A549 treated with AZD9567 at 1 μM for 4 hours (cell line): ENCODE measurements around the gene ZSCAN32. TPM values are rescaled to one million over a fixed set of nuclear protein-coding genes. Genes with fewer than 3 reads are reported as not detected.

Source experiments
- total RNA-seq: library from RNA; stranded (reverse); fragments of 200-300 nt; extraction: Qiagen RNA extraction; gene quantifications from 5 replicates; pipeline ENCODE4 v1.2.3, GENCODE V29; 2022; ENCODE audit not compliant: insufficient read depth

ZSCAN32 gene
- 13.7 to 19.9 TPM (median 17.8 TPM) in 5 replicates for total RNA-seq

DNA sequence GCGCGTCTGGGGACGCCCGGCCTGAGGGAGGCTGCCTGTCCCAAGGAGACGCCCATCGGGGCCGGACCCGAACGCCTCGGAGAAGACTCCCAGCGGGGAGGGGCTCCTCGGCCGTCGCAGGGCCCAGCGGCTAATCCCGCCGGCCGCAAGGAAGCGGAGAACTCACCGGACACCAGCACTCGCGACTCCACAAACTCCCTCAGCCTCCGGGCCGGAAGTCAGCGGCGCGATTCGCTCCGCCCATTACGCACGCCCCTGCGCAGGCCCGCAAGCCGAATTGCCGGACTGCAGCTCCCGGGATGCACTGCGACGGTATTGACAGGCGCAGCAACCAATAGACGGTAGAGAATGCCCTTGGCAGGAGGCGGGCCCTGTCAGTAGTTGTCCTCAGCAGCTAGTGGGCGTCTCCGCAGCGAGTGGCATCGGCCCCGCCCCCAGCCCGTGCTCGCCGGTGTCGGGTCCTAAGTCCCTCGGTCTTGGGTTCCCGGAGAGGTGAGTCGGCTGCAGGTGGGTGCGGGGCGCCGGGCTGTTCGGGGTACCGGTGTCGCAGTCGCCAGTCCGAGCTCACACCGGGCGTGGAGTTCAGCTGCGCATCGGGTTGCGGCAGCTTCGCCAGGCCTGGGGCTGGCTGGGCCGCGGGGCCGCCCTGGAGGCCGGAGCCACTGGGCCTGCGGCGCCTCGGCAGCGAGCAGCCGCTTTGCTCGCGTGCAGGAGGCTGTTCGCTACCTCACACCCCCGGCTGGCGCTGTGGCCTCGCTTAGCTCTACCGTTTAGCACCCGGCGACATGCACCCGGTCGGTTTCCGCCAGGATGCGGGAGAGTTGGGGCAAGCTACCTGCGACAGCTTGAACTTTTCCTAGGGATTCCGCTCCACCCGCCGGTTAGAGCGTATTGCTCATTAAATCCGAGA, at the start of gene ZSCAN32, which contains the start of gene ZNF174:
Gene ZSCAN32 (minus strand): TSS at position 226 of the 910 bp plus-strand sequence. CDS start 3,447 bp downstream, outside the sequence.
Gene ZNF174 (plus strand): TSS at position 437 of the 910 bp plus-strand sequence. CDS start 790 bp downstream, outside the sequence.

DNA sequence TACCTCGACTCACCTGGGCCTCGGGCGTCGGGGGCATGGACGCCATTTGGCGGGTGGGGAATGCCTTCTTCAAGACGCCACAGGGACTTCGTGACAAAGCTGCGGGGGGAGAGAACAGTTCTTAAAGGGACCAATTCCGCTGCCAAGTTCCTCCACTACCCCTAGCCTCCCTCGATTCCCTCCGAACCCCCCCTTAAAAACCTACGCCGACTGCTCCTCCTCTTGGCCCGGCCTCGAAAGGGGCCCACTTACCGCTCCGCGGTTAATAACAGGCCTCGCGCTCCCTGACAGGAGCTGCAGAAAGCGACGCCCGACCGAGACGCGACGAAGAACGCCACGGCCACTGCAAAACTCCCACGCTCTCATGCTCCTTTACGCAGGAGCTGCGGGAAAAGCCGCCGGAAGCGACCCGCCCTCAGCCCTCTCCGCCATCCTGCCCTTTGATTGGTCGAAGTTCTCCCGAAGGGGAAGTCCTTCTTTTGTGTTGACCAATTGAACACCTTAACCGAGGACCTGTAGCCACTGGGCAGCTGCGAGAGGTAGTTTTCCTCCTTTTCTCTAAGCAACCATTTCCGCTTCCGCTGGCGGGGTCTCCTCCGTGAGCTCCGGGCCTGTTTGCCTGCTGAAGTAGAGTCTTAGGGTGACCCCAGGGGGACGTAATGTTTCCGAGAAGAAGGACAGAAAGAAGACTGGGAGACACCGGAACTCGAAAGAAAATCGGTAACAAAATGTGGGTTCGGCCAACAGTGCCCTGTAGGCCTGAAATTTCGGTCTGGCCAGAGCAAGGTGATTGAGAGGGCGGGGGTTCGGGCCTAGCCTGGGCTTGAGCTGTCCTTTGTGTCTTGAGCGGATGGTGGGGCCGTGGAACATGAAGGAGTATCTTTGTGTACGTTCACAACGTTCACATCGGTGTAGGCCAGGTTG, 42.6 kb upstream of the ZSCAN32 start, which contains the start of the genes NAA60 and ZNF597:
Gene NAA60 (plus strand): TSS at position 573 of the 924 bp plus-strand sequence. CDS start 32,548 bp downstream, outside the sequence.
Gene ZNF597 (minus strand): TSS at position 397 of the 924 bp plus-strand sequence. CDS start 351 bp downstream, at position 46.

DNA sequence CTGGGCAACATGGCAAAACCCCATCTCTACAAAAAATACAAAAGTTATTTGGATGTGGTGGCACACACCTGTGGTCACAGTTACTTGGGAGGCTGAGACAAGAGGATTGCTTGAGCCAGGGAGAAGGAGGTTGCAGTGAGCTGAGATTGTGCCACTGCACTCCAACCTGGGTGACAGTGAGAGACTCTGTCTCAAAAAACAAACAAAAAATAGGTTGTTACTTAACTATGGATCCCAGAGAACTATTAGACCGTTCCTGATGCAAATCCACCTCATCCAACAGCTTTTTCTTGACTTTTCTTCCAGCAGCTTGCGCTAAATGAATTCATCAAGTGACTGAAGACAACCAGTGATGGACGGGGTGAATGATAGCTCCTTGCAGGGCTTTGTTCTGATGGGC, 45.2 kb downstream of the ZSCAN32 start, which contains the start of gene OR2C1:
Gene OR2C1 (plus strand): TSS at position 301 of the 400 bp plus-strand sequence. CDS start 52 bp downstream, at position 353.

Other genes starting within 250 kb of the ZSCAN32 start
- 0.13 to 0.31 TPM (median 0.26 TPM) in 4 of 5 replicates, not detected in the other for gene OR1F1, start 212.8 kb downstream of the ZSCAN32 start, total RNA-seq
- 7.8 to 9.3 TPM (median 8.4 TPM) in 5 replicates for gene ZNF200, start 165.8 kb downstream of the ZSCAN32 start, total RNA-seq
- not detected in 5 replicates for gene MEFV, start 144.4 kb downstream of the ZSCAN32 start, total RNA-seq
- gene ZNF263, start 117.5 kb downstream of the ZSCAN32 start, total RNA-seq: 33.5 to 39.6 TPM (median 36.7 TPM) in 5 replicates
- gene TIGD7, start 95.6 kb downstream of the ZSCAN32 start, total RNA-seq: 0.87 to 2.1 TPM (median 1.2 TPM) in 5 replicates
- 10.6 to 20.8 TPM (median 11.2 TPM) in 5 replicates for gene ZNF75A, start 95.5 kb downstream of the ZSCAN32 start, total RNA-seq
- gene OR2C1, start 45.1 kb downstream of the ZSCAN32 start, total RNA-seq: not detected in 5 replicates
- 7.7 to 13.7 TPM (median 13.0 TPM) in 5 replicates for gene ZNF174, start 211 bp upstream of the ZSCAN32 start, total RNA-seq
- 0.45 to 1.2 TPM (median 1.0 TPM) in 5 replicates for gene ZNF597, start 42.5 kb upstream of the ZSCAN32 start, total RNA-seq
- 48.4 to 51.9 TPM (median 50.8 TPM) in 5 replicates for gene NAA60, start 42.7 kb upstream of the ZSCAN32 start, total RNA-seq
- not detected in 5 replicates for gene C16orf90, start 94.5 kb upstream of the ZSCAN32 start, total RNA-seq
- gene CLUAP1, start 100.0 kb upstream of the ZSCAN32 start, total RNA-seq: 19.3 to 22.3 TPM (median 20.9 TPM) in 5 replicates
- gene NLRC3, start 176.4 kb upstream of the ZSCAN32 start, total RNA-seq: 0.01 to 0.10 TPM (median 0.03 TPM) in 4 of 5 replicates, not detected in the other
- gene SLX4, start 210.6 kb upstream of the ZSCAN32 start, total RNA-seq: 1.8 to 5.5 TPM (median 5.2 TPM) in 5 replicates